GM18951 (cell line): ENCODE measurements around the gene CHAT.

Experiments
- POLR2A ChIP-seq: IDR thresholded peaks from 4 replicates; pipeline ENCODE4 v1.6.1; 2011; ENCODE audit warnings: mild to moderate bottlenecking; ENCODE audit not compliant: insufficient read length, insufficient read depth; ENCODE audit errors: extremely low read depth
- in situ Hi-C: fragments of 300-500 bp; cut with MboI; formaldehyde crosslinking; loops from one replicate; pipeline ENCODE4 v1.12.0; 2022; ENCODE audit warnings: low sequenced_read_pairs, mixed read lengths, inconsistent platforms; ENCODE audit not compliant: unreplicated experiment

The CHAT gene

DNA sequence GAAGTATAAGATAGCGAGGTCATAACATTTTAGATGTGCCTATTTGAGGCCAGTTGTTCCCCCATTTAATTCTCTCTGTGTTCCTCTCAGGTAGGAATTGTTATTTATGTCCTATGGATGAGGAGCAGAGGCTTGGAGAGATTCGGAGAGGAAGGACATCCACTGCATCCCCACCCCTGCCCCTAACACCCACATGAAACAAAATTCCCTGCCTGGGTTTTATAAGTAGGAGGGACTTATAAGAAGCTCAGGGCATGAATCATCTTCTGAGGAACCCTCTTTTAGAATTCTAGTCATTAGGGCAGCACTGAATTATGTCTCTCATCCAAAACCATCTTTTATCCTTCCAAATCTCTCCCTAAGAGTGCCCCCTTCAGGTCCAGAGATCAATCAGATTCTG lies 5.0 kb downstream of the CHAT start:
- in situ Hi-C loops: no loop called here
- no peak for TF ChIP-seq POLR2A

DNA sequence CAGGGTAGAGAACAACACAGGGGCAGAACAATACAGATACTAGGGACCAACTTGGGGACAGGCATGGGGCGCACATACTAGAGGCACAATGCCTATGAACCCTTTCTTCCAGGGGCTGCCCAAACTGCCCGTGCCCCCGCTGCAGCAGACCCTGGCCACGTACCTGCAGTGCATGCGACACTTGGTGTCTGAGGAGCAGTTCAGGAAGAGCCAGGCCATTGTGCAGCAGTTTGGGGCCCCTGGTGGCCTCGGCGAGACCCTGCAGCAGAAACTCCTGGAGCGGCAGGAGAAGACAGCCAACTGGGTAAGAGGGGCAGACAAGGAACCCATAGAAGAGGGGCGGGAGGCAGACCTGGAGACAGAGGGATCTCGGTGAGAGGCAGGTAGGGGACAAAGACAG lies 5.8 kb downstream of the CHAT start:
- in situ Hi-C loops: no loop called here
- TF ChIP-seq POLR2A: no peak

DNA sequence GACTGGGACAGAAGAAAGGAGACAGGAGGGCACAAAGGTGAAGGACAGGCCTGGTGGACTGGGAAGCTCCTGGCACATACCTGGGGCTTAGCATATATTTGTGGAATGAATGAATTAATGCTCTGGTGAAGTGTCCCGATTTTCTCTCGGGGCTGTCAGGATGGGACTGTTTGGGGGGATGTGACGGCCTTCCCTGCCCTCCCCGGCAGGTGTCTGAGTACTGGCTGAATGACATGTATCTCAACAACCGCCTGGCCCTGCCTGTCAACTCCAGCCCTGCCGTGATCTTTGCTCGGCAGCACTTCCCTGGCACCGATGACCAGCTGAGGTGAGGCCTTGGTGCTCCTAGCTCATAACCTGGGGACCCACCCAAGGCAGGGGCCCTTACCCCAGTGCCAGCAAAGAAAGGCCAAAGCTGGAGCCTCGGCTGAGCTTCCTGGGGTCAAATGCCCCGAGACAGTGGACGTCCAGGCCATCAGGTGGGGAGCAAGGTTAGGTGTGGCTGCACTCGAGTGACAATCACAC lies 6.5 kb downstream of the CHAT start:
- in situ Hi-C loops: no loop called here

GRCh38 chr10:49620841-49621378 lies 7.1 kb downstream of the CHAT start:
- in situ Hi-C loops: no loop called here

More for the DNA sequence above, 6.5 kb downstream of the CHAT start:
- TF ChIP-seq POLR2A: no peak

DNA sequence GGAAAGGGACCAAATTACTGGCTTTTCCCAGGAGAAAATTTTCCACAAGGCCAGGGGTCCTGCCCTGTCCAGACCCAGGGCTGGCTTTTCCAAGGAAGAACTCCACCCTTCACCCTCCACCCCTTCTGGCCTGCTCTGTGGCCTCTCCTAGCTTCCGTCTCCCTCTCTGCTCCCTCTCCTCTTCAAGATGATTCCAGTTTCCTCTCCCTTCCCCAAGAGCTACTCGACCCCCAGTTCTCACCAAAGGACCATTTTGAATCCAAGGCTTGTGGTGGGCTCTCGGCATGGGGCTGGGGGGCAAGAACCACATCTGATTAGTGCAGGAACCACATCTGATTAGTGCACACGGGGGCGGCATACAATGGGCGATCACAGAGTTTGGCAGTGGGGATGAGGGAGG lies 7.7 kb downstream of the CHAT start:
- in situ Hi-C loops: no loop called here
- TF ChIP-seq POLR2A: no peak

More at GRCh38 chr10:49620841-49621378, 7.1 kb downstream of the CHAT start:
- no peak for TF ChIP-seq POLR2A

DNA sequence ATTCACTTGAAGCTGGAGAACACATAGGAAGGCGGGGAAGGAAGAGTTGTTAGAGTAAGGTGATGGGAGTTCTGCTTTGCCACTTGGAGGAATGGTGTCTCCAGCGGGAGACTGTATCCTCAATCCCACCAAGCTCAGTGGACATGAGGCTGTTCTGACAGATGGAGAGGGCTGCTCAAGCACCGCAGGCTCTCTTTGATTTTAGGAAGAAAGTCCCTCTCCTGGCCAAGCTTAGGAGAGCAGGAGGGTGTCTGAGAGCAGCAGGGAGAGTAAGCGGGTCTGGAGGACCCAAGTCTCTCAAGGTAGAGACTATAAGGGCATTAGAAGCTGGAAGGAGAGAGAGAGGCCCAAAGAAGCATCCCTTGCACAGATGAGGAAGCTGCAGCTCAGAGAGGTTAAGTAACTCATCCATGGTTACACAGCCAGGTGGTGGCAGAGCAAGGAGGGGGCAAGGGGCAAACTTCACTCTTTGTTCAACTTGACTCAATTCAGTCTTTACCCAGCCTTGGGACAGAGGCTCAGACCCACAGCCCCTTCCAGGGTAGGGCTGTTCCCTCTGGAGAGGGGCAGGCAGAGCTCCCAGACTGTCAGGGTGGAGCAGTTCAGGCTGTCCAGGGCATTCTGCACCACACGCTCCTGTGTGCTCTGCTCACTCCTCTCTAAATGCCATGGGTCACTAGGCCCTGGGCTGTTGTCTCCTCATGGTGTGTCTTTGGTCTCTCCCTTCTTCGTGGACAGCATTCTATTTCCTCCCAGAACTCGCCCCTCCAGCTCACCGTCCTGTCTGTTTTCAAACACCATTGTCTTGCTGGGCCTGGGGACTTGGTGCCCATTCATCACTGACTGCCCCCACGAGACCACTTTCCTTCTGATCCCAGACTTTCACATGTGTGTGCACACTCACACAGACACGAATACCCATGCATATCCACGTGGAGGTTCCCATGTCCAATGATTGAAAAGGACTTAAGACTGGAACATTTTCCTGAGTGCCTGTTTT lies 8.9 kb downstream of the CHAT start:
- in situ Hi-C loops: no loop called here
- TF ChIP-seq POLR2A: no peak

- no peak for TF ChIP-seq POLR2A
- in situ Hi-C loops: no loop called here
These were observed 10.8 kb downstream of the CHAT start for GRCh38 chr10:49624629-49625028.

- in situ Hi-C loops: no loop called here
- no peak for TF ChIP-seq POLR2A
These were observed 11.6 kb downstream of the CHAT start for GRCh38 chr10:49625411-49625810.

GRCh38 chr10:49627038-49627437 lies 13.2 kb downstream of the CHAT start:
- no peak for TF ChIP-seq POLR2A
- in situ Hi-C loops: no loop called here

GRCh38 chr10:49627644-49628247 lies 13.9 kb downstream of the CHAT start:
- in situ Hi-C loops: no loop called here
- TF ChIP-seq POLR2A: no peak

GRCh38 chr10:49628599-49628998 lies 14.8 kb downstream of the CHAT start:
- in situ Hi-C loops: no loop called here
- no peak for TF ChIP-seq POLR2A

- TF ChIP-seq POLR2A: no peak
- in situ Hi-C loops: no loop called here
These were observed 15.6 kb downstream of the CHAT start for GRCh38 chr10:49629431-49629881.

DNA sequence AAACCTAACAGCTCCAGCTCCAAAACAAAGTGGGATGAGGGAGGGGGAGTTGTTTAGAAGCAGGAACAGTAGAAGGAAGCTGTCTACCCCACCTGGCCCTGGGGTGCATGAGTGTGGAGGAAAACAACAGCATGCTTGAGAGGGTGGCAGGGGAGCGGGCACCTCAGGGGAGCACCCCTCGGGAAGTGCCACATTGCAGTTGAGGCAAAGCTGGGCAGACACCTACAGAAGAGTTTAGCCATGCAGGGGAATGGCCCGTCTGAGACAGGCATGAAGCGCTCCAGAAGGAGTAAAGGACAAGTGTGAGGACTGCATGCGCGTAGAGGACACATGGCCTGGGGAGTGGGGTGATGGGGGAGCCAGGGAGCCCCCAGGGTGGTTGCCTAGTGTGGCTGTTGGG lies 18.1 kb downstream of the CHAT start:
- no peak for TF ChIP-seq POLR2A
- in situ Hi-C loops: no loop called here

DNA sequence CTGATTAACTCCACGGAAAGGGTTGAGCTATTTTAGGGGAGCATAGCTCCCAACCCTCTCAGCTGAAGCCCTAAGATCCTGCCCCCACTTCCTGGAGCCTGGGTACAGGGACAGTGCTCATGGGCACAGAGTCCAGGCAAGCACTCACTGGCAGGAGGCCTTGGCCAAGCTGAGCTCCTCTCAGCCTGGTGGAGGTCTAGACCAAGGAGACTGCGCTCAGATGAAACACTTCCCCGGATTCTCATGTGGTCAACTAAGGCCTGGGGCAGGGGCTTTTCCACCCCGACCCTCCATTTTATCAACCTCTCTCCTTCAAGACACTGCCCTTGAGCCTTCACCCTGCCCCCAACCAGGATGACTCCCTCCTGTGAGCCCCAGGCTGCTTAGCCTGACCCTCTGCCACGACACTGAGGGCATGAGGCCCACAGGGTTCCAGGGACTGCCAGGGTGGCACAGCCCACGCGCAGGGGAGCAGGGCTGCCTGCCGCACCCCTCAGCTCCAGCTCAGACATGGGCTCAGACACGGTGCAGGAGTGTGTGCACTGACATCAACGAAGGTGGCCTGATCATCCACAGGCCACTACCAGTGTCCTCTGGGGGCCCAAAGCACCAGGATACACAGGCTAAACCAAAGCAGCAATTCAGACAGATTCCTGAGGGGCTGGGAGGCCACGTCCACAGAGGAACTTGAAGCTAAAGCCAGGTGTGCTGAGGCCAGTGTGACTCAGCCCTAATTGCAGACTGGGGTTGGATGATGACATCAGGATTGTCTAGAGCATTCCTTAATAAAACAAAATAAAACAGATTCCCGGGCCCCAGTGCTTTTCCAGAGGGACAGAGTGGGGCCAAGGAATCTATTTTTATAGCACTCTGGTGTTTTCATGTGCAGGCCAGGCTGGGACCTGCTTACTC lies 18.8 kb downstream of the CHAT start:
- no peak for TF ChIP-seq POLR2A
- in situ Hi-C loops: no loop called here
